ENCODE data around the gene RGS17.

The RGS17 gene

DNA sequence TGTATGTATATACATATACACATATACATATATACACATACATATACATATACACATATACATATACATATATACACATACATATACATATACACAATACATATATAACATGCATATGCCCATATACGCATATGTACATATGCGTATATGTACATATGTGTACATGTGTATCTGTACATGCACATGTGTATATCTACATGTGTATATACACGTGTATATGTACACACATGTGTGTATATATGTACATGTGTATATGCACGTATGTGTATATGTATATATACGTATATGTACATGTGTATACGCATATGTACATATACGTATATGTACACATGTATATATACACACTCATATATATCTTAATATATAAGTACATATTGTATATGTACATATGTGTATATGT is 60.3 kb downstream of the RGS17 start:
- CTCF ChIA-PET: no interaction called here
- WGBS (ENCODE audit: insufficient coverage): no CpG with 5 or more reads among the region's 7 CpGs
- no peak overlapping the region for H3K27ac ChIP-seq (ENCODE audit: insufficient read depth in 1 of 2, low read depth in 1 of 2, low read length in 2 of 2, poor library complexity in 1 of 2, severe bottlenecking in 2 of 2)

DNA sequence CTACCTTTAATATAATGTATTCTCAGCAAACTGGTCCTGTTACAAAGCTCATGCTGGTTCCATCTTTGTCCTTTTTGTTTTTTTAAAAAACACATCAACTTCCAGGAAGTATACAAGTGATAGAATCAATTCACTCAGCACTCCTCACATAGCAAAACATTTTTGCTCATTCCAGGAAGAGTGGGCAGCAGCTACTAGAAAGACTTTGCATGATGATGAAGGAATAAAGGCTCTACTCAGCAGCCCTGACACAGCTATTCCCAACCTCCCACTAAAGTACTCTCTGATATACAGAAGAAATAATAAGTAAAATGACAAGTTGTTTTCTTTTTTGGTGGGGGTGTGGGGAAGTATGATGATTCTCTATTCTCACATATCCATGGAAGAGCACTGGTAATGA is 61.2 kb downstream of the RGS17 start:
- Histone ChIP-seq H3K27me3 (replicated peaks in 2 of 5; ENCODE audit: control insufficient read depth in 4 of 5, insufficient read depth in 5 of 5, low read length in 4 of 5) (no peaks in the 10 kb centered on the region), H3K36me3 (ENCODE audit: control insufficient read depth in 4 of 4, insufficient read depth in 4 of 4, low read length in 3 of 4) (no peaks in the 10 kb centered on the region), H3K4me1 (ENCODE audit: control extremely low read depth in 1 of 4, control insufficient read depth in 4 of 4, insufficient read depth in 4 of 4, low read length in 3 of 4) (no peaks in the 10 kb centered on the region), H3K4me3 (ENCODE audit: control insufficient read depth in 1 of 7, extremely low read depth in 1 of 7, insufficient read depth in 4 of 7, low read depth in 2 of 7, low read length in 6 of 7) (no peak overlapping the region), H3K9me3 (ENCODE audit: control extremely low read depth in 1 of 5, control insufficient read depth in 4 of 5, insufficient read depth in 2 of 5, low read depth in 1 of 5, low read length in 4 of 5) (no peaks in the 10 kb centered on the region), H3K27ac (ENCODE audit: insufficient read depth in 1 of 2, low read depth in 1 of 2, low read length in 2 of 2, poor library complexity in 1 of 2, severe bottlenecking in 2 of 2) (no peak overlapping the region)
- DNase-seq: no peak
- ChIA-PET CTCF (no interaction called here), POLR2A (no interaction called here)

More for the DNA sequence above, 60.3 kb downstream of the RGS17 start:
- no peaks in the 10 kb centered on the region for H3K36me3 ChIP-seq (ENCODE audit: control insufficient read depth in 4 of 4, insufficient read depth in 4 of 4, low read length in 3 of 4)
- no peak overlapping the region for H3K4me3 ChIP-seq (ENCODE audit: control insufficient read depth in 1 of 7, extremely low read depth in 1 of 7, insufficient read depth in 4 of 7, low read depth in 2 of 7, low read length in 6 of 7)
- DNase-seq: no peak
- H3K27me3 ChIP-seq (replicated peaks in 2 of 5; ENCODE audit: control insufficient read depth in 4 of 5, insufficient read depth in 5 of 5, low read length in 4 of 5): no peaks in the 10 kb centered on the region
- no peaks in the 10 kb centered on the region for H3K4me1 ChIP-seq (ENCODE audit: control extremely low read depth in 1 of 4, control insufficient read depth in 4 of 4, insufficient read depth in 4 of 4, low read length in 3 of 4)
- POLR2A ChIA-PET: no interaction called here
- no peaks in the 10 kb centered on the region for H3K9me3 ChIP-seq (ENCODE audit: control extremely low read depth in 1 of 5, control insufficient read depth in 4 of 5, insufficient read depth in 2 of 5, low read depth in 1 of 5, low read length in 4 of 5)

GRCh38 chr6:153065222-153065621 is 65.9 kb downstream of the RGS17 start:
- POLR2A ChIA-PET: no interaction called here
- Histone ChIP-seq H3K27me3 (replicated peaks in 2 of 5; ENCODE audit: control insufficient read depth in 4 of 5, insufficient read depth in 5 of 5, low read length in 4 of 5) (no peaks in the 10 kb centered on the region), H3K9me3 (ENCODE audit: control extremely low read depth in 1 of 5, control insufficient read depth in 4 of 5, insufficient read depth in 2 of 5, low read depth in 1 of 5, low read length in 4 of 5) (peaks cover 0 to 5% (median 3%) of the 10 kb centered on the region in 5 experiments), H3K4me1 (ENCODE audit: control extremely low read depth in 1 of 4, control insufficient read depth in 4 of 4, insufficient read depth in 4 of 4, low read length in 3 of 4) (no peaks in the 10 kb centered on the region), H3K27ac (ENCODE audit: insufficient read depth in 1 of 2, low read depth in 1 of 2, low read length in 2 of 2, poor library complexity in 1 of 2, severe bottlenecking in 2 of 2) (no peak overlapping the region), H3K36me3 (ENCODE audit: control insufficient read depth in 4 of 4, insufficient read depth in 4 of 4, low read length in 3 of 4) (no peaks in the 10 kb centered on the region), H3K4me3 (ENCODE audit: control insufficient read depth in 1 of 7, extremely low read depth in 1 of 7, insufficient read depth in 4 of 7, low read depth in 2 of 7, low read length in 6 of 7) (no peak overlapping the region)
- CTCF ChIA-PET: no interaction called here
- no peak for DNase-seq

DNA sequence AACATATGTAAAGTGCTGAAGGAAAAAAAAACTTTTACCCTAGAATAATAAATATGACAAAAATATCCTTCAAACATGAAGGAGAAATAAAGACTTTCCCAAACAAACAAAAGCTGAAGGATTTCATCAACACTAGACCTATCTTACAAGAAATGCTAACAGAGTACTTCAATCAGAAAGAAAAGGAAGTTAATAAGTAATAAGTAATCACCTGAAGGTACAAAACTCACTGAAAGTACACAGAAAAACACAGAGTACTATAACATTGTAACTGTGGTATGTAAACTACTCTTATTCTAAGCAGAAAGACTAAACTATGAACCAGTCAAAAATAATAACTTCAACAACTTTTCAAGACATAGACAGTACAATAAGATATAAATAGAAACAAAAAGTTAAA is 67.1 kb downstream of the RGS17 start:
- Histone ChIP-seq H3K36me3 (ENCODE audit: control insufficient read depth in 4 of 4, insufficient read depth in 4 of 4, low read length in 3 of 4) (no peaks in the 10 kb centered on the region), H3K4me1 (ENCODE audit: control extremely low read depth in 1 of 4, control insufficient read depth in 4 of 4, insufficient read depth in 4 of 4, low read length in 3 of 4) (no peaks in the 10 kb centered on the region), H3K27ac (ENCODE audit: insufficient read depth in 1 of 2, low read depth in 1 of 2, low read length in 2 of 2, poor library complexity in 1 of 2, severe bottlenecking in 2 of 2) (no peak overlapping the region), H3K9me3 (ENCODE audit: control extremely low read depth in 1 of 5, control insufficient read depth in 4 of 5, insufficient read depth in 2 of 5, low read depth in 1 of 5, low read length in 4 of 5) (peaks cover 0 to 5% (median 3%) of the 10 kb centered on the region in 5 experiments), H3K4me3 (ENCODE audit: control insufficient read depth in 1 of 7, extremely low read depth in 1 of 7, insufficient read depth in 4 of 7, low read depth in 2 of 7, low read length in 6 of 7) (no peak overlapping the region), H3K27me3 (replicated peaks in 2 of 5; ENCODE audit: control insufficient read depth in 4 of 5, insufficient read depth in 5 of 5, low read length in 4 of 5) (no peaks in the 10 kb centered on the region)
- ChIA-PET CTCF (no interaction called here), POLR2A (no interaction called here)
- DNase-seq: no peak

GRCh38 chr6:153062516-153062915 is 68.6 kb downstream of the RGS17 start:
- Histone ChIP-seq H3K9me3 (ENCODE audit: control extremely low read depth in 1 of 5, control insufficient read depth in 4 of 5, insufficient read depth in 2 of 5, low read depth in 1 of 5, low read length in 4 of 5) (peaks cover 0 to 5% (median 3%) of the 10 kb centered on the region in 5 experiments), H3K4me1 (ENCODE audit: control extremely low read depth in 1 of 4, control insufficient read depth in 4 of 4, insufficient read depth in 4 of 4, low read length in 3 of 4) (no peaks in the 10 kb centered on the region), H3K36me3 (ENCODE audit: control insufficient read depth in 4 of 4, insufficient read depth in 4 of 4, low read length in 3 of 4) (no peaks in the 10 kb centered on the region), H3K4me3 (ENCODE audit: control insufficient read depth in 1 of 7, extremely low read depth in 1 of 7, insufficient read depth in 4 of 7, low read depth in 2 of 7, low read length in 6 of 7) (no peak overlapping the region), H3K27ac (ENCODE audit: insufficient read depth in 1 of 2, low read depth in 1 of 2, low read length in 2 of 2, poor library complexity in 1 of 2, severe bottlenecking in 2 of 2) (no peak overlapping the region), H3K27me3 (replicated peaks in 2 of 5; ENCODE audit: control insufficient read depth in 4 of 5, insufficient read depth in 5 of 5, low read length in 4 of 5) (peaks cover 0 to 2% (median 0%) of the 10 kb centered on the region in 5 experiments)
- 100% methylated on average over 1 of the region's 2 CpGs for WGBS (ENCODE audit: insufficient coverage)
- no peak for DNase-seq
- POLR2A ChIA-PET: no interaction called here
- CTCF ChIA-PET: no interaction called here

GRCh38 chr6:153059757-153060156 is 71.3 kb downstream of the RGS17 start:
- CTCF ChIA-PET: interaction anchor here (1.5 kb wide), 1 partner anchor 253 kb away, joined by 5 read pairs; no protein-coding TSS in a partner anchor
- H3K27me3 ChIP-seq (replicated peaks in 2 of 5; ENCODE audit: control insufficient read depth in 4 of 5, insufficient read depth in 5 of 5, low read length in 4 of 5): peaks cover 0 to 2% (median 0%) of the 10 kb centered on the region in 5 experiments
- peaks cover 0 to 5% (median 3%) of the 10 kb centered on the region in 5 experiments for H3K9me3 ChIP-seq (ENCODE audit: control extremely low read depth in 1 of 5, control insufficient read depth in 4 of 5, insufficient read depth in 2 of 5, low read depth in 1 of 5, low read length in 4 of 5)
- DNase-seq: peak; percentile 2 to 26 (median 13)
- no peaks in the 10 kb centered on the region for H3K4me1 ChIP-seq (ENCODE audit: control extremely low read depth in 1 of 4, control insufficient read depth in 4 of 4, insufficient read depth in 4 of 4, low read length in 3 of 4)
- H3K36me3 ChIP-seq (ENCODE audit: control insufficient read depth in 4 of 4, insufficient read depth in 4 of 4, low read length in 3 of 4): no peaks in the 10 kb centered on the region
- POLR2A ChIA-PET: no interaction called here
- WGBS (ENCODE audit: insufficient coverage): 100% methylated on average over 1 of the region's 1 CpG
- no peak overlapping the region for H3K27ac ChIP-seq (ENCODE audit: insufficient read depth in 1 of 2, low read depth in 1 of 2, low read length in 2 of 2, poor library complexity in 1 of 2, severe bottlenecking in 2 of 2)
- H3K4me3 ChIP-seq (ENCODE audit: control insufficient read depth in 1 of 7, extremely low read depth in 1 of 7, insufficient read depth in 4 of 7, low read depth in 2 of 7, low read length in 6 of 7): no peak overlapping the region

DNA sequence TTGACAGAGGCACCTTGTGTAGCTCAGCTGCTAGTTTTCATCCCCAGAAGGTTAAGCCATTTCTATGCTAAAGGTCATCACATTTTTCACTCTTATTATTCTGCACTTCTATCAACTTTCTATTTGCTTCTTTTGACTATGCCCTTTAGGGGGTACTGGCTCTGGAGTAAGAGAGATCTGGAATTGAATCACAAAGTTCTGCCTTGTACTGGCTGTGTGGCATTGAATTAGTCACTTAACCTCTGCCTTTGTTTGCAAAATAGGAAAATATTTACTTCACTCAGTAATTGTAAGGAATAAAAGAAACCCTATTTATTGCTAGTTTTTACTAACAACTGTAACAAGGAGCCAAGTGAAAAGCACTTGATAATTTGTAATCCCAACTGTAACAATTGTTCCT is 71.8 kb downstream of the RGS17 start:
- CTCF ChIA-PET: interaction anchor here (1.5 kb wide), 1 partner anchor 254 kb away, joined by 5 read pairs; no protein-coding TSS in a partner anchor
- no peak overlapping the region for H3K27ac ChIP-seq (ENCODE audit: insufficient read depth in 1 of 2, low read depth in 1 of 2, low read length in 2 of 2, poor library complexity in 1 of 2, severe bottlenecking in 2 of 2)
- POLR2A ChIA-PET: no interaction called here
- H3K4me3 ChIP-seq (ENCODE audit: control insufficient read depth in 1 of 7, extremely low read depth in 1 of 7, insufficient read depth in 4 of 7, low read depth in 2 of 7, low read length in 6 of 7): no peak overlapping the region
- H3K4me1 ChIP-seq (ENCODE audit: control extremely low read depth in 1 of 4, control insufficient read depth in 4 of 4, insufficient read depth in 4 of 4, low read length in 3 of 4): no peaks in the 10 kb centered on the region
- H3K27me3 ChIP-seq (replicated peaks in 2 of 5; ENCODE audit: control insufficient read depth in 4 of 5, insufficient read depth in 5 of 5, low read length in 4 of 5): peaks cover 0 to 2% (median 0%) of the 10 kb centered on the region in 5 experiments
- peaks cover 0 to 4% (median 3%) of the 10 kb centered on the region in 5 experiments for H3K9me3 ChIP-seq (ENCODE audit: control extremely low read depth in 1 of 5, control insufficient read depth in 4 of 5, insufficient read depth in 2 of 5, low read depth in 1 of 5, low read length in 4 of 5)
- no peak for DNase-seq
- no peaks in the 10 kb centered on the region for H3K36me3 ChIP-seq (ENCODE audit: control insufficient read depth in 4 of 4, insufficient read depth in 4 of 4, low read length in 3 of 4)
